DMS 273 (cell line): ENCODE results near the gene ADCY7.

Experiments
- DNase-seq: peaks from one replicate; lab custom pipeline; 2025; ENCODE audit not compliant: unreplicated experiment; lab: John Stamatoyannopoulos, UW

The ADCY7 gene

GRCh38 chr16:50247906-50248608 lies 18.3 kb upstream of the ADCY7 start:
- no peak for DNase-seq

- no peak for DNase-seq
These were observed 17.5 kb upstream of the ADCY7 start for GRCh38 chr16:50248845-50249244.

- DNase-seq: no peak
These were observed 14.8 kb upstream of the ADCY7 start for GRCh38 chr16:50251375-50252081.

GRCh38 chr16:50252082-50252611 lies 14.2 kb upstream of the ADCY7 start:
- no peak for DNase-seq

- no peak for DNase-seq
These were observed 13.4 kb upstream of the ADCY7 start for GRCh38 chr16:50252874-50253513.

GRCh38 chr16:50253514-50253910 lies 12.8 kb upstream of the ADCY7 start:
- no peak for DNase-seq

- no peak for DNase-seq
These were observed 12.3 kb upstream of the ADCY7 start for GRCh38 chr16:50254072-50254471.

GRCh38 chr16:50255538-50255937 lies 10.8 kb upstream of the ADCY7 start:
- DNase-seq: no peak

GRCh38 chr16:50256604-50257003 lies 9.7 kb upstream of the ADCY7 start:
- DNase-seq: no peak

- DNase-seq: no peak
These were observed 8.5 kb upstream of the ADCY7 start for GRCh38 chr16:50257876-50258275.

- peak; percentile 91 for DNase-seq
These were observed 6.8 kb upstream of the ADCY7 start for GRCh38 chr16:50259334-50260205.

- no peak for DNase-seq
These were observed 5.9 kb upstream of the ADCY7 start for GRCh38 chr16:50260206-50261159.

GRCh38 chr16:50261160-50261706 lies 5.1 kb upstream of the ADCY7 start:
- no peak for DNase-seq

- peak; percentile 75 for DNase-seq
These were observed 4.6 kb upstream of the ADCY7 start for GRCh38 chr16:50261707-50262235.

GRCh38 chr16:50263060-50263909 lies 3.1 kb upstream of the ADCY7 start:
- peak; percentile 33 for DNase-seq

- peak; percentile 55 for DNase-seq
These were observed 2.1 kb upstream of the ADCY7 start for GRCh38 chr16:50263940-50264929.

- peak; percentile 93 for DNase-seq
These were observed 1.1 kb upstream of the ADCY7 start for GRCh38 chr16:50265260-50265659.
